A549 (cell line): Measurements from ENCODE around the gene TBC1D22A. TPM values are rescaled to one million over a fixed set of nuclear protein-coding genes. Genes with fewer than 3 reads are reported as not detected.

Source experiments
- ATAC-seq, 2 experiments: fragments of 200-7000 bp in 1 of 2; fragments of >200 bp in 1 of 2; cut with Nextera tagmentation in 1 of 2; cut with Tn5 transposase in 1 of 2; 3 replicates each; pipeline versions ENCODE4 v1.8.0 to v1.9.1; 2018 to 2020; ENCODE audit warnings: mild to moderate bottlenecking in 1 of 2, moderate library complexity in 1 of 2
- CTCF ChIA-PET: fragments of 300-600 bp; sonication (Branson Sonifier 250); formaldehyde crosslinking; extraction: SDS; loops from one replicate; lab custom pipeline; 2021; ENCODE audit warnings: antibody characterized with exemption, inconsistent platforms; lab: Yijun Ruan, JAX
- POLR2A ChIA-PET: fragments of 350-600 bp; formaldehyde crosslinking; extraction: SDS; loops from one replicate; lab custom pipeline; 2021; ENCODE audit warnings: antibody characterized with exemption, inconsistent platforms; lab: Yijun Ruan, JAX
- DNase-seq, 2 experiments: peaks; one replicate each; pipeline versions ENCODE4 v3.0.0 to v3.0.0-alpha.2; 2011 to 2016; ENCODE audit warnings: low read depth in 1 of 2, low spot score in 1 of 2
- FAIRE-seq: peaks from 2 replicates; lab custom pipeline; 2011; peaks lifted over from hg19 to GRCh38; lab: Jason Lieb, UNC
- H3K27ac ChIP-seq, 2 experiments: fragments of >200 bp; sonication (Bioruptor Twin); formaldehyde crosslinking; 3 replicates each; pipeline ENCODE4 v1.5.1; 2016 to 2017
- H3K4me1 ChIP-seq: fragments of >200 bp; sonication (Bioruptor Twin); formaldehyde crosslinking; 3 replicates; pipeline ENCODE4 v1.6.1; 2016
- H3K4me2 ChIP-seq: fragments of >200 bp; sonication (Bioruptor Twin); formaldehyde crosslinking; 3 replicates; pipeline ENCODE4 v1.6.1; 2016
- H3K4me3 ChIP-seq: fragments of >200 bp; sonication (Bioruptor Twin); formaldehyde crosslinking; 3 replicates; pipeline ENCODE4 v1.5.1; 2016
- H3K9me3 ChIP-seq: fragments of >200 bp; sonication (Bioruptor Twin); formaldehyde crosslinking; 3 replicates; pipeline ENCODE4 v1.6.1; 2016
- ATOH8 ChIP-seq: fragments of 250-450 bp; sonication (Bioruptor Pico); IDR thresholded peaks from 2 replicates; pipeline ENCODE4 v1.5.0; 2020; ENCODE audit warnings: low read depth, mild to moderate bottlenecking, moderate library complexity
- BCL3 ChIP-seq: fragments of >200 bp; sonication (Bioruptor Twin); formaldehyde crosslinking; IDR thresholded peaks from 3 replicates; pipeline ENCODE4 v1.6.1; 2016
- CBX8 ChIP-seq: fragments of 200-600 bp; sonication (generic); IDR thresholded peaks from 2 replicates; pipeline ENCODE4 v1.6.1; 2016
- CEBPB ChIP-seq, 2 experiments: fragments of >200 bp in 1 of 2; sonication (Bioruptor Twin) in 1 of 2; formaldehyde crosslinking in 1 of 2; IDR thresholded peaks; 2 replicates each; pipeline ENCODE4 v1.6.1; 2012 to 2016
- CHD2 ChIP-seq: fragments of 150-350 bp; IDR thresholded peaks from 2 replicates; pipeline ENCODE4 v1.6.1; 2014; ENCODE audit warnings: low read length; ENCODE audit not compliant: partially characterized antibody
- FOSL2 ChIP-seq, 2 experiments: fragments of 450-650 bp in 1 of 2; fragments of >200 bp in 1 of 2; sonication (Bioruptor Twin) in 1 of 2; formaldehyde crosslinking; IDR thresholded peaks; 2 replicates each; pipeline versions ENCODE4 v1.5.0 to v1.6.1; 2016 to 2020; ENCODE audit warnings: mild to moderate bottlenecking in 1 of 2, moderate library complexity in 1 of 2
- FOXS1 ChIP-seq: fragments of 250-450 bp; sonication (Bioruptor Pico); IDR thresholded peaks from 2 replicates; pipeline ENCODE4 v1.5.0; 2020; ENCODE audit warnings: mild to moderate bottlenecking, moderate library complexity
- HEYL ChIP-seq: fragments of 250-450 bp; sonication (Bioruptor Pico); IDR thresholded peaks from 2 replicates; pipeline ENCODE4 v1.8.0; 2021; ENCODE audit warnings: mild to moderate bottlenecking, moderate library complexity
- HOXA7 ChIP-seq: fragments of 250-450 bp; sonication (Bioruptor Pico); IDR thresholded peaks from 2 replicates; pipeline ENCODE4 v1.5.0; 2020; ENCODE audit warnings: mild to moderate bottlenecking, moderate library complexity
- HOXB5 ChIP-seq: fragments of 250-450 bp; sonication (Bioruptor Pico); IDR thresholded peaks from 2 replicates; pipeline ENCODE4 v1.5.0; 2020; ENCODE audit warnings: mild to moderate bottlenecking, moderate library complexity
- JUNB ChIP-seq: fragments of >200 bp; sonication (Bioruptor Twin); formaldehyde crosslinking; IDR thresholded peaks from 2 replicates; pipeline ENCODE4 v1.6.1; 2016
- KDM5A ChIP-seq: fragments of 200-600 bp; sonication (generic); IDR thresholded peaks from 2 replicates; pipeline ENCODE4 v1.6.1; 2016; ENCODE audit warnings: antibody characterized with exemption, mild to moderate bottlenecking
- MAFK ChIP-seq: fragments of 450-650 bp; IDR thresholded peaks from 2 replicates; pipeline ENCODE4 v1.6.1; 2014; ENCODE audit not compliant: partially characterized antibody
- NPAS2 ChIP-seq: fragments of 250-450 bp; sonication (Bioruptor Pico); IDR thresholded peaks from 2 replicates; pipeline ENCODE4 v1.8.0; 2022; ENCODE audit warnings: mild to moderate bottlenecking, moderate library complexity, borderline replicate concordance
- PBX3 ChIP-seq: IDR thresholded peaks from 2 replicates; pipeline ENCODE4 v1.6.1; 2012
- PHF8 ChIP-seq: fragments of 200-600 bp; sonication (generic); IDR thresholded peaks from 2 replicates; pipeline ENCODE4 v1.6.1; 2016; ENCODE audit warnings: low read depth, mild to moderate bottlenecking, antibody characterized with exemption, moderate library complexity, borderline replicate concordance
- POLR2A ChIP-seq: IDR thresholded peaks from 2 replicates; pipeline ENCODE4 v1.6.1; 2012; ENCODE audit warnings: mild to moderate bottlenecking, low read length
- RCOR1 ChIP-seq: fragments of 150-350 bp; IDR thresholded peaks from 2 replicates; pipeline ENCODE4 v1.6.1; 2014; ENCODE audit warnings: antibody characterized with exemption, low read length, low read depth
- RFX5 ChIP-seq: fragments of 450-650 bp; IDR thresholded peaks from 2 replicates; pipeline ENCODE4 v1.7.1; 2014; ENCODE audit warnings: antibody characterized with exemption, mild to moderate bottlenecking, moderate library complexity
- TFCP2L1 ChIP-seq: fragments of 250-450 bp; sonication (Bioruptor Pico); IDR thresholded peaks from 2 replicates; pipeline ENCODE4 v1.5.0; 2021; ENCODE audit warnings: mild to moderate bottlenecking
- TP53 ChIP-seq: fragments of 250-450 bp; sonication (Bioruptor Pico); IDR thresholded peaks from 2 replicates; pipeline ENCODE4 v1.5.0; 2021; ENCODE audit warnings: mild to moderate bottlenecking, moderate library complexity
- ZC3H11A ChIP-seq: fragments of 450-650 bp; IDR thresholded peaks from 2 replicates; pipeline ENCODE4 v1.6.1; 2014; ENCODE audit warnings: antibody characterized with exemption, mild to moderate bottlenecking
- ZNF302 ChIP-seq: fragments of 250-450 bp; sonication (Bioruptor Pico); IDR thresholded peaks from 2 replicates; pipeline ENCODE4 v1.9.0; 2021; ENCODE audit warnings: inconsistent platforms, mild to moderate bottlenecking, moderate library complexity
- WGBS: methylation state at CpG from one replicate; pipeline ENCODE4 v1.1.6; 2017; ENCODE audit errors: missing lambda C conversion rate; 5-methylcytosine and 5-hydroxymethylcytosine counted together
- polyA plus RNA-seq, 4 experiments: library from polyadenylated mRNA; depleted of rRNA in 3 of 4; stranded (reverse); fragments of >200 nt; fragmentation: RNase III in 1 of 4; extraction: RNeasy Plus Mini Kit Qiagen cat#74134 plus additional on column Dnase treatment in 1 of 4; gene quantifications; 2 replicates in 3 of 4; 3 replicates in 1 of 4; pipeline ENCODE4 v1.2.3, GENCODE V29; 2011 to 2017
- TF ChIP-seq, protein P1 (sequence below): fragments of >200 bp; sonication (Bioruptor Twin); formaldehyde crosslinking; IDR thresholded peaks from 3 replicates; pipeline ENCODE4 v1.5.1; 2016
- TF ChIP-seq, protein P2 (sequence below): fragments of >200 bp; sonication (Bioruptor Twin); formaldehyde crosslinking; IDR thresholded peaks from 2 replicates; pipeline ENCODE4 v1.6.1; 2016
- TF ChIP-seq, protein P3 (sequence below): IDR thresholded peaks from 2 replicates; pipeline ENCODE4 v1.6.1; 2012; ENCODE audit warnings: low read depth, borderline replicate concordance
- TF ChIP-seq, protein P4 (sequence below): fragments of 450-650 bp; IDR thresholded peaks from 2 replicates; pipeline ENCODE4 v1.6.1; 2014; ENCODE audit warnings: antibody characterized with exemption

TBC1D22A gene
- polyA plus RNA-seq, 2 of the 4 experiments (the other 2 are of a cell fraction): 8.9 to 10.8 TPM

- no peak for ATAC-seq
- no peak for FAIRE-seq
- peak overlapping the region in 1 of 2 experiments; percentile 55; a peak in 2 of 6 replicates for H3K27ac ChIP-seq
- TF ChIP-seq NPAS2 (CRISPR knock-in tag) (no peak), BCL3 (no peak), RCOR1 (no peak), FOXS1 (CRISPR knock-in tag) (no peak), ZC3H11A (no peak), RFX5 (no peak), TP53 (CRISPR knock-in tag) (no peak), HEYL (no peak), POLR2A (no peak), MAFK (no peak), ATOH8 (CRISPR knock-in tag) (no peak), ZNF302 (CRISPR knock-in tag) (no peak), HOXA7 (CRISPR knock-in tag) (no peak), FOSL2 (IDR thresholded peaks at IDR 0.05) (no peak), FOSL2 (CRISPR knock-in tag; IDR thresholded peaks at IDR 0.05) (no peak)
- TF ChIP-seq, protein P1, sequence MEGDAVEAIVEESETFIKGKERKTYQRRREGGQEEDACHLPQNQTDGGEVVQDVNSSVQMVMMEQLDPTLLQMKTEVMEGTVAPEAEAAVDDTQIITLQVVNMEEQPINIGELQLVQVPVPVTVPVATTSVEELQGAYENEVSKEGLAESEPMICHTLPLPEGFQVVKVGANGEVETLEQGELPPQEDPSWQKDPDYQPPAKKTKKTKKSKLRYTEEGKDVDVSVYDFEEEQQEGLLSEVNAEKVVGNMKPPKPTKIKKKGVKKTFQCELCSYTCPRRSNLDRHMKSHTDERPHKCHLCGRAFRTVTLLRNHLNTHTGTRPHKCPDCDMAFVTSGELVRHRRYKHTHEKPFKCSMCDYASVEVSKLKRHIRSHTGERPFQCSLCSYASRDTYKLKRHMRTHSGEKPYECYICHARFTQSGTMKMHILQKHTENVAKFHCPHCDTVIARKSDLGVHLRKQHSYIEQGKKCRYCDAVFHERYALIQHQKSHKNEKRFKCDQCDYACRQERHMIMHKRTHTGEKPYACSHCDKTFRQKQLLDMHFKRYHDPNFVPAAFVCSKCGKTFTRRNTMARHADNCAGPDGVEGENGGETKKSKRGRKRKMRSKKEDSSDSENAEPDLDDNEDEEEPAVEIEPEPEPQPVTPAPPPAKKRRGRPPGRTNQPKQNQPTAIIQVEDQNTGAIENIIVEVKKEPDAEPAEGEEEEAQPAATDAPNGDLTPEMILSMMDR: no peak
- TF ChIP-seq, protein P2, sequence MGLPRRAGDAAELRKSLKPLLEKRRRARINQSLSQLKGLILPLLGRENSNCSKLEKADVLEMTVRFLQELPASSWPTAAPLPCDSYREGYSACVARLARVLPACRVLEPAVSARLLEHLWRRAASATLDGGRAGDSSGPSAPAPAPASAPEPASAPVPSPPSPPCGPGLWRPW: no peak
- TF ChIP-seq, protein P3, sequence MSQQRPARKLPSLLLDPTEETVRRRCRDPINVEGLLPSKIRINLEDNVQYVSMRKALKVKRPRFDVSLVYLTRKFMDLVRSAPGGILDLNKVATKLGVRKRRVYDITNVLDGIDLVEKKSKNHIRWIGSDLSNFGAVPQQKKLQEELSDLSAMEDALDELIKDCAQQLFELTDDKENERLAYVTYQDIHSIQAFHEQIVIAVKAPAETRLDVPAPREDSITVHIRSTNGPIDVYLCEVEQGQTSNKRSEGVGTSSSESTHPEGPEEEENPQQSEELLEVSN: no peak
- TF ChIP-seq, protein P4, sequence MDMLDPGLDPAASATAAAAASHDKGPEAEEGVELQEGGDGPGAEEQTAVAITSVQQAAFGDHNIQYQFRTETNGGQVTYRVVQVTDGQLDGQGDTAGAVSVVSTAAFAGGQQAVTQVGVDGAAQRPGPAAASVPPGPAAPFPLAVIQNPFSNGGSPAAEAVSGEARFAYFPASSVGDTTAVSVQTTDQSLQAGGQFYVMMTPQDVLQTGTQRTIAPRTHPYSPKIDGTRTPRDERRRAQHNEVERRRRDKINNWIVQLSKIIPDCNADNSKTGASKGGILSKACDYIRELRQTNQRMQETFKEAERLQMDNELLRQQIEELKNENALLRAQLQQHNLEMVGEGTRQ: no peak
- no peak for DNase-seq
- CTCF ChIA-PET: interaction anchor here (1.2 to 4.8 kb wide), 3 partner anchors 19 to 26 kb away, joined by 3 to 22 read pairs (median 5); no protein-coding TSS in a partner anchor
- POLR2A ChIA-PET: no interaction called here
- no peaks in the 10 kb centered on the region for H3K9me3 ChIP-seq
- H3K4me3 ChIP-seq: no peak overlapping the region
- peaks cover 37% of the 10 kb centered on the region for H3K4me1 ChIP-seq
- H3K4me2 ChIP-seq: no peak overlapping the region
- WGBS: 87% methylated on average over 12 of the region's 12 CpGs
Measured at GRCh38 chr22:46824980-46825544, 62.6 kb downstream of the TBC1D22A start.

DNA sequence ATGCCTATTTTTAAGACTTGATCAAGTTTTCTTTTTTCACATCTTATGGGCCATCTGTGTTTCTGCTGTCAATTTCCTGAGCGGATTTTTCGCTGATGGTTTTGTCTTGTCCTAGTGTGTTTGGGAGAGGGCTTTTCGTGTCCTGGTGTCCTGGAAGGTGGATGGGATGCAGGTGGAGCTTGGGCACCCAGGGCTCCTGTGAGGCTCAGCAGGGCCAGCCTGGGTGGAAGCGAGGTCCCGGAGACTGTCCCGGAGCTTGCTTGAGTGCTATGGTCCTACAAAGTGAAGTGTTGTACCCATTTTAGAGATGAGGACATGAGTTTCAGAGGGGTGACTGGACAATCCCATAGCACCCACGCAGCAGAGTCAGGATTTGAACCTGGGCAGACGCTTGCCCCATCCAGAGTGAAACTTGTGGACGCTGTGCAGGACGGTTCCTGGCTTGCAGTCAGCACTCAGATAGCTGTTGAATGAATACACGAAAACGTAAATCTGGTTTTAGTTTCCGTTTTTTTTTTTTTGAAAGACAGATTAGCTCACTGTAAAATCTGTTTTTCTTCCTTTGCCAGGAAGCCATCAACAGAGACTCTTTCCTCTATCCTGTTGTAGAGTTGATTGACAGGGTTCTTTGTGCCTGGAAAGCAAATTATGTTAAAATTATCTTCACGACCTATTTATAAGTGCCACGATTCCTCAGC is 64.1 kb downstream of the TBC1D22A start:
- WGBS: 93% methylated on average over 15 of the region's 15 CpGs
- no peak for ATAC-seq
- CTCF ChIA-PET: interaction anchor here (0.6 to 4.8 kb wide), 3 partner anchors 19 to 32 kb away, joined by 3 to 22 read pairs (median 4); no protein-coding TSS in a partner anchor
- H3K9me3 ChIP-seq: no peaks in the 10 kb centered on the region
- peaks cover 52% of the 10 kb centered on the region for H3K4me1 ChIP-seq
- TF ChIP-seq JUNB (no peak), CEBPB (IDR thresholded peaks at IDR 0.05) (no peak), HOXB5 (no peak), POLR2A (no peak), ATOH8 (CRISPR knock-in tag) (no peak), CHD2 (no peak), PHF8 (no peak), KDM5A (no peak), PBX3 (no peak), TFCP2L1 (CRISPR knock-in tag) (no peak), CBX8 (no peak), HEYL (no peak)
- H3K4me2 ChIP-seq: no peak overlapping the region
- POLR2A ChIA-PET: no interaction called here
- H3K4me3 ChIP-seq: no peak overlapping the region
- no peak for DNase-seq
- FAIRE-seq: no peak
- H3K27ac ChIP-seq: peak overlapping the region in 1 of 2 experiments; percentile 96; a peak in 2 of 6 replicates
